HEK293 (cell line): ENCODE data around the gene ASCL2.

Source experiments
- CTCF ChIP-seq: fragments of 450-650 bp; formaldehyde crosslinking; IDR thresholded peaks from 2 replicates; pipeline ENCODE4 v1.5.1; 2016; ENCODE audit warnings: missing biosample characterization, missing genetic modification characterization
- SCRT1 ChIP-seq: fragments of 450-650 bp; formaldehyde crosslinking; IDR thresholded peaks from 2 replicates; pipeline ENCODE4 v1.5.1; 2016; ENCODE audit warnings: missing biosample characterization, missing genetic modification characterization, borderline replicate concordance
- SP2 ChIP-seq: fragments of 450-650 bp; formaldehyde crosslinking; IDR thresholded peaks from 2 replicates; pipeline ENCODE4 v1.5.1; 2016; ENCODE audit warnings: missing biosample characterization, missing genetic modification characterization
- YY1 ChIP-seq: fragments of 450-650 bp; formaldehyde crosslinking; IDR thresholded peaks from 2 replicates; pipeline ENCODE4 v1.5.1; 2018; ENCODE audit warnings: missing biosample characterization, missing genetic modification characterization
- ZNF138 ChIP-seq: fragments of 450-650 bp; formaldehyde crosslinking; IDR thresholded peaks from 2 replicates; pipeline ENCODE4 v1.5.1; 2016; ENCODE audit warnings: missing biosample characterization, missing genetic modification characterization, borderline replicate concordance
- ZNF239 ChIP-seq: fragments of 450-650 bp; formaldehyde crosslinking; IDR thresholded peaks from 2 replicates; pipeline ENCODE4 v1.5.1; 2016; ENCODE audit warnings: missing biosample characterization, missing genetic modification characterization
- ZNF274 ChIP-seq, 2 experiments: fragments of 200-500 bp in 1 of 2; fragments of 450-650 bp in 1 of 2; sonication (Bioruptor generic) in 1 of 2; formaldehyde crosslinking in 1 of 2; IDR thresholded peaks; 2 replicates each; pipeline versions ENCODE4 v1.5.1 to v1.6.1; 2014 to 2016; ENCODE audit warnings: borderline replicate concordance in 1 of 2, inconsistent platforms in 1 of 2, low read length in 1 of 2, missing biosample characterization in 1 of 2, missing genetic modification characterization in 1 of 2
- ZNF513 ChIP-seq: fragments of 450-650 bp; IDR thresholded peaks from 2 replicates; pipeline ENCODE4 v1.5.1; 2018; ENCODE audit warnings: missing biosample characterization, missing genetic modification characterization
- ZNF704 ChIP-seq: fragments of 450-650 bp; formaldehyde crosslinking; IDR thresholded peaks from 2 replicates; pipeline ENCODE4 v1.5.1; 2016; ENCODE audit warnings: missing biosample characterization, missing genetic modification characterization

GRCh38 chr11:2299773-2300172 lies 29.4 kb upstream of the ASCL2 start:
- no peak for TF ChIP-seq SCRT1
- TF ChIP-seq ZNF239 (tag by site-specific recombination) = no peak
- TF ChIP-seq CTCF (tag by site-specific recombination) = no peak
- TF ChIP-seq SP2 (tag by site-specific recombination) = no peak
- TF ChIP-seq ZNF513 = no peak
- no peak for TF ChIP-seq ZNF704
- no peak for TF ChIP-seq ZNF138 (tag by site-specific recombination)
- TF ChIP-seq ZNF274 (IDR thresholded peaks at IDR 0.05; ENCODE audit: low read length) = no peak
- TF ChIP-seq ZNF274 (tag by site-specific recombination; IDR thresholded peaks at IDR 0.05; ENCODE audit: borderline replicate concordance) = no peak
- no peak for TF ChIP-seq YY1 (tag by site-specific recombination)
